Endothelial cell of umbilical vein (primary cell): Measurements from ENCODE around the gene AGK. TPM values are rescaled to one million over a fixed set of nuclear protein-coding genes. Genes with fewer than 3 reads are reported as not detected.
A peak's percentile ranks its signal among the peaks of the same experiment; 100 is the strongest.

Source experiments
- BruUV-seq: library from RNA; stranded (reverse); fragments of 400-500 nt; replicated peaks from 2 replicates; lab custom pipeline; 2021; lab: Mats Ljungman, UMichigan
- CTCF ChIA-PET: fragments of 300-600, 350-600 bp; sonication (Branson Sonifier 250); formaldehyde crosslinking; loops from one replicate; lab custom pipeline; 2021; ENCODE audit warnings: antibody characterized with exemption, inconsistent platforms; lab: Charles Lee
- POLR2A ChIA-PET: fragments of 300-600, 350-600 bp; sonication (Branson Sonifier 250); formaldehyde crosslinking; loops from one replicate; lab custom pipeline; 2021; ENCODE audit warnings: antibody characterized with exemption, inconsistent platforms; lab: Charles Lee
- DNase-seq: peaks from one replicate; pipeline ENCODE4 v3.0.0-alpha.2; 2011; ENCODE audit warnings: low read depth, low spot score
- FAIRE-seq: peaks from 2 replicates; lab custom pipeline; 2011; peaks lifted over from hg19 to GRCh38; lab: Jason Lieb, UNC
- H2AFZ ChIP-seq: 2 replicates; pipeline ENCODE4 v1.6.0; 2012; ENCODE audit warnings: low read depth, low read length, control low read depth, inconsistent platforms
- H3K27ac ChIP-seq: 2 replicates; pipeline ENCODE4 v1.5.1; 2011; ENCODE audit warnings: low read depth, mild to moderate bottlenecking, control low read depth, low read length, moderate library complexity; ENCODE audit not compliant: insufficient read depth
- H3K27me3 ChIP-seq, 2 experiments: 2 replicates each; pipeline versions ENCODE4 v1.6.0 to v1.6.1; 2011; ENCODE audit warnings: low read length in 2 of 2, mixed read lengths in 1 of 2; ENCODE audit not compliant: control insufficient read depth in 2 of 2, insufficient read depth in 2 of 2
- H3K36me3 ChIP-seq, 2 experiments: 2 replicates in 1 of 2; 3 replicates in 1 of 2; pipeline ENCODE4 v1.5.1; 2011; ENCODE audit warnings: low read length in 2 of 2, mild to moderate bottlenecking in 1 of 2, moderate library complexity in 1 of 2; ENCODE audit not compliant: control insufficient read depth in 2 of 2, insufficient read depth in 2 of 2; ENCODE audit errors: extremely low read depth in 1 of 2
- H3K4me1 ChIP-seq: 3 replicates; pipeline ENCODE4 v1.5.1; 2011; ENCODE audit warnings: mild to moderate bottlenecking, low read length; ENCODE audit not compliant: control insufficient read depth, insufficient read depth; ENCODE audit errors: extremely low read depth
- H3K4me2 ChIP-seq: 2 replicates; pipeline ENCODE4 v1.6.1; 2011; ENCODE audit warnings: low read length, control low read depth, mixed read lengths; ENCODE audit not compliant: insufficient read depth
- H3K4me3 ChIP-seq, 3 experiments: fragments of 200-600 bp in 1 of 3; sonication (generic), shearing (Covaris generic) in 1 of 3; replicated peaks in 1 of 3; 2 replicates each; pipeline ENCODE4 v1.5.1; 2011 to 2016; ENCODE audit warnings: control low read depth in 3 of 3, low read length in 3 of 3, mild to moderate bottlenecking in 2 of 3, inconsistent platforms in 1 of 3, low read depth in 1 of 3, moderate library complexity in 1 of 3; ENCODE audit not compliant: insufficient read depth in 1 of 3
- H3K79me2 ChIP-seq: 2 replicates; pipeline ENCODE4 v1.6.0; 2012; ENCODE audit warnings: low read length, inconsistent platforms; ENCODE audit not compliant: control insufficient read depth, insufficient read depth
- H3K9ac ChIP-seq: replicated peaks from 2 replicates; pipeline ENCODE3; 2011; ENCODE audit warnings: low read length, control low read depth; ENCODE audit not compliant: insufficient read depth; ENCODE audit errors: extremely low read depth
- H3K9me1 ChIP-seq: replicated peaks from 3 replicates; pipeline ENCODE4 v1.6.0; 2011; ENCODE audit warnings: mild to moderate bottlenecking, low read length; ENCODE audit not compliant: control insufficient read depth, insufficient read depth; ENCODE audit errors: extremely low read depth
- H3K9me3 ChIP-seq: replicated peaks from 2 replicates; pipeline ENCODE4 v1.5.1; 2012; ENCODE audit warnings: low read length, inconsistent platforms; ENCODE audit not compliant: control insufficient read depth, insufficient read depth
- H4K20me1 ChIP-seq: replicated peaks from 2 replicates; pipeline ENCODE3; 2011; ENCODE audit warnings: mild to moderate bottlenecking, low read length; ENCODE audit not compliant: control insufficient read depth, insufficient read depth; ENCODE audit errors: extremely low read depth
- CTCF ChIP-seq, 2 donors: IDR thresholded peaks; 1 replicate in 1 of 2; 2 replicates in 1 of 2; pipeline ENCODE4 v1.5.1; 2011; ENCODE audit warnings: low read length in 2 of 2, mild to moderate bottlenecking in 2 of 2, moderate library complexity in 2 of 2, control low read depth in 1 of 2, inconsistent platforms in 1 of 2, low read depth in 1 of 2; ENCODE audit not compliant: insufficient read depth in 1 of 2; ENCODE audit errors: extremely low read depth in 1 of 2
- EZH2 ChIP-seq: IDR thresholded peaks from 2 replicates; pipeline ENCODE4 v1.6.1; 2012; ENCODE audit warnings: borderline replicate concordance, low read depth, mild to moderate bottlenecking, moderate library complexity, low read length, inconsistent platforms; ENCODE audit not compliant: severe bottlenecking
- FOS ChIP-seq: IDR thresholded peaks from 2 replicates; pipeline ENCODE4 v1.6.1; 2011; ENCODE audit warnings: mild to moderate bottlenecking, low read length, moderate library complexity, borderline replicate concordance; ENCODE audit not compliant: insufficient read depth
- GATA2 ChIP-seq: IDR thresholded peaks from 2 replicates; pipeline ENCODE4 v1.7.0; 2011; ENCODE audit warnings: low read depth, mild to moderate bottlenecking, moderate library complexity, mixed read lengths, low read length; ENCODE audit not compliant: insufficient read length, insufficient read depth
- JUN ChIP-seq: IDR thresholded peaks from 2 replicates; pipeline ENCODE4 v1.6.1; 2011; ENCODE audit warnings: borderline replicate concordance, low read depth; ENCODE audit not compliant: insufficient read length, insufficient read depth
- MAX ChIP-seq: IDR thresholded peaks from 2 replicates; pipeline ENCODE4 v1.6.1; 2011; ENCODE audit not compliant: insufficient read depth, insufficient read length
- MYC ChIP-seq: IDR thresholded peaks from one replicate; pipeline ENCODE4 v1.6.1; 2011; ENCODE audit warnings: mild to moderate bottlenecking, low read depth, low read length
- POLR2A ChIP-seq: IDR thresholded peaks from 2 replicates; pipeline ENCODE4 v1.6.1; 2012; ENCODE audit warnings: low read depth, mild to moderate bottlenecking, control low read depth, low read length
- POLR2AphosphoS5 ChIP-seq: IDR thresholded peaks from 2 replicates; pipeline ENCODE4 v1.6.1; 2012; ENCODE audit warnings: low read depth, mild to moderate bottlenecking, control low read depth, low read length, moderate library complexity; ENCODE audit not compliant: insufficient read depth
- dilution Hi-C: fragments of 300-500 bp; cut with MboI; formaldehyde crosslinking; loops from one replicate; pipeline ENCODE4 v1.15.0; 2019; ENCODE audit warnings: low sequenced_read_pairs; ENCODE audit not compliant: extremely low pct_ligation_motif_present
- intact Hi-C: fragments of 100-400 bp; cut with micrococcal nuclease; formaldehyde crosslinking; loops from one replicate; pipeline ENCODE4 v1.10.0; 2022
- polyA plus RNA-seq, 4 experiments: library from polyadenylated mRNA; depleted of rRNA in 3 of 4; stranded (reverse) in 3 of 4; unstranded in 1 of 4; fragments of >200 nt; gene quantifications; 2 replicates each; pipeline versions ENCODE4 v1.2.1 to v1.2.3, GENCODE V29; 2011 to 2012; ENCODE audit warnings: missing spikeins in 1 of 4
- total RNA-seq: library from RNA; stranded (reverse); gene quantifications from 2 replicates; pipeline ENCODE4 v1.2.3, GENCODE V29; 2021

AGK gene
- total and polyA plus RNA-seq, 2 donors (not counting 3 experiments of a cell fraction or from before 2014, with no cell fraction given): 23.6 to 34.3 TPM

- ChIA-PET POLR2A (no interaction called here), CTCF (interaction anchor here (2.5 kb wide), 1 partner anchor 30 kb away, joined by 7 read pairs; no protein-coding TSS in a partner anchor)
- no peaks in the 10 kb centered on the region for H3K9me1 ChIP-seq
- intact Hi-C loops: no loop called here
- no TSS peak for BruUV-seq
- no peak overlapping the region for H3K27ac ChIP-seq
- no peaks in the 10 kb centered on the region for H3K9me3 ChIP-seq
- no peak overlapping the region for H3K4me2 ChIP-seq
- H3K27me3 ChIP-seq: no peaks in the 10 kb centered on the region
- H3K4me3 ChIP-seq: no peak overlapping the region
- H4K20me1 ChIP-seq: no peaks in the 10 kb centered on the region
- no peaks in the 10 kb centered on the region for H3K4me1 ChIP-seq
- no peak overlapping the region for H3K9ac ChIP-seq
- dilution Hi-C loops: no loop called here
- no peaks in the 10 kb centered on the region for H3K79me2 ChIP-seq
- peaks cover 5 to 9% of the 10 kb centered on the region in 2 experiments for H3K36me3 ChIP-seq
- FAIRE-seq (no peak), DNase-seq (peak; percentile 5)
- no peak overlapping the region for H2AFZ ChIP-seq
- TF ChIP-seq EZH2 (no peak), FOS (no peak), POLR2AphosphoS5 (no peak), MAX (no peak), POLR2A (no peak), GATA2 (no peak), MYC (no peak), JUN (no peak), CTCF (IDR thresholded peaks at IDR 0.05; ENCODE audit: extremely low read depth in 1 of 2, insufficient read depth in 1 of 2, low read depth in 1 of 2, low read length in 2 of 2) (no peak)
Measured at GRCh38 chr7:141619745-141620144, 68.5 kb downstream of the AGK start.
